Neural progenitor cell (in vitro differentiated cells): ENCODE data around the gene C10orf62.

Source experiments
- CTCF ChIP-seq: fragments of 200-600 bp; sonication (generic); IDR thresholded peaks from 2 replicates; pipeline ENCODE4 v1.5.1; 2017; ENCODE audit warnings: antibody characterized with exemption, mild to moderate bottlenecking
- EZH2 ChIP-seq: fragments of 200-600 bp; sonication (generic); IDR thresholded peaks from 2 replicates; pipeline ENCODE4 v1.6.1; 2017; ENCODE audit warnings: antibody characterized with exemption, mild to moderate bottlenecking, moderate library complexity
- EZH2phosphoT487 ChIP-seq: fragments of 200-600 bp; sonication (generic); IDR thresholded peaks from 2 replicates; pipeline ENCODE4 v1.6.1; 2017; ENCODE audit warnings: antibody characterized with exemption

DNA sequence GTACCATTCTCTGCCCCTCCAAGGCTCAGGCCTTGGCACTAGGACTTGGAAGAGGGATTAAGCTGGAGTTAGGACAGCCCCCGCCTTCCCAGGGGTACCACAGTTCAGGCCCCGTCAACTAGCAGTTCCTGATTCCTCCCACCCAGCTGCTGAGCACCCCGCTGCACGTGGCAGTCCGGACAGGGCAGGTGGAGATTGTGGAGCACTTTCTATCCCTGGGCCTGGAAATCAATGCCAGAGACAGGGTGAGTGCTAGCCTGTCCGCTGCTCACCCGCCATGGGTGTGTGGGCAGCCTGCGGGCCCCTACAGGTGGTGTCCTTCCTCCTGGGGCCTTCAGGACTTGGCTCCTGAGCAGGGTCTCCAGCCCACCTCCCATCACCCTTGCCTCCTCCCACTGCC is 7.4 kb upstream of the C10orf62 start:
- TF ChIP-seq EZH2 (no peak), CTCF (no peak), EZH2phosphoT487 (no peak)
